Breast epithelium (tissue), 4 donors: Measurements from ENCODE around the gene COMP. TPM values are rescaled to one million over a fixed set of nuclear protein-coding genes. Genes with fewer than 3 reads are reported as not detected.
A peak's percentile ranks its signal among the peaks of the same experiment; 100 is the strongest.

Experiments
- DNase-seq, 2 donors: peaks; one replicate each; pipeline ENCODE4 v3.0.0-alpha.2; 2019; ENCODE audit warnings: low spot score in 2 of 2
- H3K27ac ChIP-seq, 2 donors: fragments of 200-600 bp; sonication (generic) in 1 of 2; one replicate each; pipeline ENCODE4 v1.5.1; 2016 to 2019; ENCODE audit warnings: mild to moderate bottlenecking in 1 of 2
- H3K27me3 ChIP-seq, 2 donors: fragments of 200-600 bp; sonication (generic) in 1 of 2; one replicate each; pipeline versions ENCODE4 v1.5.1 to v1.6.0; 2017 to 2019; ENCODE audit warnings: control low read depth in 1 of 2, mild to moderate bottlenecking in 1 of 2
- H3K36me3 ChIP-seq: fragments of 200-600 bp; one replicate; pipeline ENCODE4 v1.5.1; 2019
- H3K4me1 ChIP-seq, 2 donors: fragments of 200-600 bp; sonication (generic); one replicate each; pipeline ENCODE4 v1.5.1; 2016 to 2019; ENCODE audit warnings: control low read depth in 1 of 2
- H3K4me3 ChIP-seq, 3 donors: fragments of 200-600 bp; sonication (generic); 1 replicate in 2 of 3; 2 replicates in 1 of 3; pipeline ENCODE4 v1.5.1; 2016 to 2019; ENCODE audit warnings: mild to moderate bottlenecking in 3 of 3, moderate library complexity in 2 of 3
- H3K9me3 ChIP-seq, 2 donors: fragments of 200-600 bp; sonication (generic) in 1 of 2; one replicate each; pipeline ENCODE4 v1.5.1; 2016 to 2019; ENCODE audit warnings: control low read depth in 1 of 2
- POLR2A ChIP-seq: fragments of 450-650 bp; IDR thresholded peaks from one replicate; pipeline ENCODE4 v1.6.1; 2016; ENCODE audit warnings: antibody characterized with exemption, mild to moderate bottlenecking, moderate library complexity
- POLR2AphosphoS5 ChIP-seq, 3 donors: sonication (generic); formaldehyde crosslinking; IDR thresholded peaks; one replicate each; pipeline ENCODE4 v1.6.1; 2017; ENCODE audit warnings: antibody characterized with exemption in 3 of 3
- intact Hi-C: fragments of 100-400 bp; cut with DNase I; formaldehyde crosslinking; loops from one replicate; pipeline ENCODE4 v1.15.1; 2023; ENCODE audit warnings: low total_unique reads
- total RNA-seq, 3 donors: library from RNA; depleted of rRNA; stranded (reverse); fragments of >200 nt; gene quantifications; one replicate each; pipeline ENCODE4 v1.1.0, GENCODE V29; 2016
- TF ChIP-seq, protein P1 (sequence below), 3 donors: fragments of 450-650 bp; IDR thresholded peaks; one replicate each; pipeline ENCODE4 v1.5.1; 2016 to 2017; ENCODE audit warnings: antibody characterized with exemption in 3 of 3, mild to moderate bottlenecking in 3 of 3, moderate library complexity in 3 of 3

Gene COMP
- total RNA-seq, 3 donors from 2014 or later = 1.0 to 4.9 (median 2.2) TPM

DNA sequence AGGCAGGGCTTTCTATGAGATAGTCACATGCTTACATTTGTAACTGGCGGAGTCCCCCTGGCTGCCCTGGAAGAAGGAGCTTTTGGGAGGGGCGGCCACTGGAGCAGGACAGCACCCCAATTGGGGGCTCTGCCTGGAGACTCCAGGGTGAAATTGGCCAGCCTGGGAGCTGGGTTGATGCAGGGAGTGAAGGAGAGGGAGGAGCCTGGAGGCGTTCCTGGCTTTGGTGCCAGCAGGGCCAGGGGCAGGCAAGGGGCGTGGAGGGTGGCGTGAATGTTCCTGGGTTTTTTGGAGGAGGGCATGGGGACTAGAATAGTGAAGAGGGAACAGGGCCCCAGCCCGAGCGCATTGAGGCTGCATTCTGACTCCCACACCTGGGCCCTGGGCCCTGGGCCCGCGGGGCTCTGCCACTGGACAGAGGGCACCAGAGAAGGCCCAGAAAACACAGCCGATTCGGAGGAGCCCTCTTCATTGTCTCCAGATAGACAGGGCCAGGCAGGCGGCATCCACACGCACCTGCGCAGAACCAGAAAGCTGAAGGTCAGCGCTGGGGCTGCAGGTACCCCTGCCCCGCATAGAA, 29.5 kb downstream of the COMP start:
- intact Hi-C loops = no loop called here
- H3K9me3 ChIP-seq = no peaks in the 10 kb centered on the region
- H3K4me3 ChIP-seq = peak overlapping the region in 1 of 3 donors; percentile 46
- H3K4me1 ChIP-seq = peaks cover 13 to 14% of the 10 kb centered on the region in 2 donors
- peak overlapping the region; percentile 83 to 86 for H3K27ac ChIP-seq
- TF ChIP-seq POLR2AphosphoS5 (IDR thresholded peaks at IDR 0.05) (no peak), POLR2A (no peak)
- TF ChIP-seq, protein P1, sequence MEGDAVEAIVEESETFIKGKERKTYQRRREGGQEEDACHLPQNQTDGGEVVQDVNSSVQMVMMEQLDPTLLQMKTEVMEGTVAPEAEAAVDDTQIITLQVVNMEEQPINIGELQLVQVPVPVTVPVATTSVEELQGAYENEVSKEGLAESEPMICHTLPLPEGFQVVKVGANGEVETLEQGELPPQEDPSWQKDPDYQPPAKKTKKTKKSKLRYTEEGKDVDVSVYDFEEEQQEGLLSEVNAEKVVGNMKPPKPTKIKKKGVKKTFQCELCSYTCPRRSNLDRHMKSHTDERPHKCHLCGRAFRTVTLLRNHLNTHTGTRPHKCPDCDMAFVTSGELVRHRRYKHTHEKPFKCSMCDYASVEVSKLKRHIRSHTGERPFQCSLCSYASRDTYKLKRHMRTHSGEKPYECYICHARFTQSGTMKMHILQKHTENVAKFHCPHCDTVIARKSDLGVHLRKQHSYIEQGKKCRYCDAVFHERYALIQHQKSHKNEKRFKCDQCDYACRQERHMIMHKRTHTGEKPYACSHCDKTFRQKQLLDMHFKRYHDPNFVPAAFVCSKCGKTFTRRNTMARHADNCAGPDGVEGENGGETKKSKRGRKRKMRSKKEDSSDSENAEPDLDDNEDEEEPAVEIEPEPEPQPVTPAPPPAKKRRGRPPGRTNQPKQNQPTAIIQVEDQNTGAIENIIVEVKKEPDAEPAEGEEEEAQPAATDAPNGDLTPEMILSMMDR (IDR thresholded peaks at IDR 0.05) = no peak
- DNase-seq = no peak
- H3K27me3 ChIP-seq = no peaks in the 10 kb centered on the region
- H3K36me3 ChIP-seq = no peaks in the 10 kb centered on the region

DNA sequence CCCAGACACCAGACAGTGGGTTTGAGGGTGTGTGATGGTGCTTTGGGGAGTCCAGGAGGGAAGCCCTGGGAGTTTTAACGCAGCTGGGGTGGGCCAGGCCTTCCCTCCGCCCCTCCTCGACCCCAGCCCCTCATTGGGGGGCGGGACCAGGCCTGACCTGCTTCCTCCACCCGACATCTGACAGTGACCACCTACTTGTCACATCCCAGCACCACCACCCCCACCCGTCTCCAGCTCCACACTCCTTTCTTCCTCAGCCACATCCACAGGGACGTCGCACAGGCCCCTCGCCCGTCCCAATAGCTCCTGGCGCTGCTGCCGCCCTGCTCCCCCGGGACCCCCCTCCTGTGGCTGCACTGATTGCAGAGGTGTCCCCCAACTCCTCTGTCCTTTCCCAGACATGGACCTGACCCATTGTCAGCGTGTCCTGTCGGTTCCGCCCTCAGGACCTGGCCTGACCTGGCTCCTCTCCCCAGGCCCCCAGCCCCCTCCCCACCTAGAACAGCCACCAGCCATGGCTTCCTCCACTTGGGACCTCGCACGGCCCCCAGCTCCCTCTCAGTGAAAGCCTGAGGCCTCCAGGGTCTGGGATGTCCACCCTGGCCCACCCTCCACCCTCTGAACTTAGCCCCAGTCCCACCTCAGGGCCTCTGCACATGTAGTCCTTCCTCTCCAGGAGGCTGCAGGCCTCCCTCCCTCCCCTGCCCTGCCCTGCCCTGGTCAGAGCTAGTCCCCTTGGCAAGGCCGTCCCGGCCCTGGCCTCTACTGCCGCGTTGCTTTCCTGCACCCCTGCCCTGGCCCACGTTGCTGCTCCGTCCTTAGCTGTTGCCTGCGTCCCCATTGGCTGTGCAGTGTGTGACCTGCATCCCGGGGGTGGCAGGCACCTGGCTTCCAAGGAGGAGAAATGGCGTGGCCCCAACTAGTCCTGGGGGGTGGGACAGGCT, 30.4 kb downstream of the COMP start:
- H3K4me3 ChIP-seq = no peak overlapping the region
- no peaks in the 10 kb centered on the region for H3K36me3 ChIP-seq
- intact Hi-C loops = no loop called here
- DNase-seq = no peak
- TF ChIP-seq POLR2A (no peak), POLR2AphosphoS5 (IDR thresholded peaks at IDR 0.05) (no peak)
- TF ChIP-seq, protein P1 (IDR thresholded peaks at IDR 0.05) = no peak
- H3K27ac ChIP-seq = no peak overlapping the region
- no peaks in the 10 kb centered on the region for H3K27me3 ChIP-seq
- H3K9me3 ChIP-seq = no peaks in the 10 kb centered on the region
- peaks cover 13 to 14% of the 10 kb centered on the region in 2 donors for H3K4me1 ChIP-seq

DNA sequence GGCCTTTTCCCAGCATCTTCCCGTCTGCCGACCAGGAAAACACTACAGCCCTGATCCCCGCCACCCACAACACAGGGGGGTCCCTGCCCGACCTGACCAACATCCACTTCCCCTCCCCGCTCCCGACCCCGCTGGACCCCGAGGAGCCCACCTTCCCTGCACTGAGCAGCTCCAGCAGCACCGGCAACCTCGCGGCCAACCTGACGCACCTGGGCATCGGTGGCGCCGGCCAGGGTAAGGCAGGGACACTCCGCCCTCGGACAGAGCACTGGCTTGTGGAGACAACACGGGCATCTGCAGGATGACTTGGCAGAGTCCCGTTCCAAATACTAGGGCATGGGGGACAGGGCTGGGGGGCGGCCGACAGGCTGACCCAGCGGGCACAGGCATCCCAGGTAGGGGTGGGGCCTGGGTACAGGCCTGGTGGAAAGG, 31.1 kb downstream of the COMP start:
- Histone ChIP-seq H3K4me1 (peaks cover 13 to 14% of the 10 kb centered on the region in 2 donors), H3K27ac (no peak overlapping the region), H3K27me3 (no peaks in the 10 kb centered on the region), H3K4me3 (no peak overlapping the region), H3K9me3 (no peaks in the 10 kb centered on the region), H3K36me3 (no peaks in the 10 kb centered on the region)
- TF ChIP-seq, protein P1 (IDR thresholded peaks at IDR 0.05) = no peak
- TF ChIP-seq POLR2A (no peak), POLR2AphosphoS5 (IDR thresholded peaks at IDR 0.05) (no peak)
- no peak for DNase-seq
- intact Hi-C loops = no loop called here

DNA sequence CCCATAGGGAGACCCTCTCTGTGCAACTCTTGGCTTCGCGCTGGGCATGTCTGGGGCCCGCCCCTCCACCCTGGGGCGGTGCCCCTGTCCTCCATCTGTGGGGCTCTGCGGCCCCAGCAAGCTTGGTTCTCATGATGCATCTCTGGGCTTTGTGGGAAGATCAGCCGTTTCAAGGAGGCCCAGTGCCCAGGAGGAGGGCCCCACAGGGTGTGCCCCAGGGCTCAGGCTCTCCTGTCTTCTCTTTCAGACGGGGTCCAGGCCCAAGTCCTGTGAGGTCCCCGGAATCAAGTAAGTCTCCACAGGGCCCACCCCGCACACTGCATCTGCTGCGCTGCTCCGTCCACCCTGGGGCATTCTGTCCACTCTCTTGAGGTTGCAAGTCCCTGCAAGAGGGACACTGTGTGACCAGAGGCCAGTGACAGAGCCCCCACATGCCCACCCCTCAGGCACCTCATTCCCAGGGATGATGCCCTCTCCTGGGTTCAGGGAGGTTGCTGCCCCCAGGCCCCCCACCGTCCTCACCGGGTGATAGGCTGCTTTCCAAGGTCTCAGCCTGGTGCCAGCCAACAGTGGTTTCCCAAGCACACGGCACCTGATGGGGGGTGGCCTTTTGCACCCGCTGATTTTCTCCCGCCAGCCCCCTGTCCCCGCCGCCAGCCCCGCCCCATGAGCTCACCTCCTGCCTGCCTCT, 31.7 kb downstream of the COMP start:
- no peaks in the 10 kb centered on the region for H3K36me3 ChIP-seq
- H3K27ac ChIP-seq = no peak overlapping the region
- H3K27me3 ChIP-seq = no peaks in the 10 kb centered on the region
- H3K9me3 ChIP-seq = no peaks in the 10 kb centered on the region
- H3K4me3 ChIP-seq = no peak overlapping the region
- DNase-seq = no peak
- TF ChIP-seq POLR2A = no peak
- TF ChIP-seq POLR2AphosphoS5 (IDR thresholded peaks at IDR 0.05) = no peak
- TF ChIP-seq, protein P1 (IDR thresholded peaks at IDR 0.05) = no peak
- intact Hi-C loops = no loop called here
- H3K4me1 ChIP-seq = peaks cover 13 to 14% of the 10 kb centered on the region in 2 donors
